ENCODE data around the gene MTMR12. TPM values are rescaled to one million over a fixed set of nuclear protein-coding genes. Genes with fewer than 3 reads are reported as not detected.

MTMR12 gene
- polyA plus RNA-seq, 1 donor (not counting 4 experiments of a cell fraction or from before 2014, with no cell fraction given) = 17.1 TPM

DNA sequence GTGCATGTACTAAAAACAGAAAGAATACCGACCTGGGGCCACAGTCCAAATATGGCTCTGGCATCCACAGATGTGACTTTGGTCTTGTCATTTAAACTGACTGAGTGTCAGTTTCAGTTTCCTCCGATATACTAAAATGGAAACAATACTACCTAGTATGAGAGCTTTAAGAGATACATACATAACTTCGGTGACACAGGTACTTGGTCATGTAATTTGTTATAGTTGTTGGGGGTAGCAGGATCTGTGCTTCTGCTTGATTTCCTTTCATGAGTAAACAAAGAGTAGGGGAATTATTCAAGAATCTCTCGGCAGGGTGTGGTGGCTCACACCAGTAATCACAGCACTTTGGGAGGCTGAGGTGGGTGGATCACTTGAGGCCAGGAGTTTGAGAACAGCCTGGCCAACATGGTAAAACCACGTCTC lies 32.1 kb downstream of the MTMR12 start:
- DNase-seq (ENCODE audit: low read depth, low spot score) = no peak
- Histone ChIP-seq H3K4me1 (ENCODE audit: control insufficient read depth, extremely low read depth, insufficient read depth, low read length) (peaks cover 13% of the 10 kb centered on the region), H3K4me2 (ENCODE audit: control insufficient read depth, extremely low read depth, insufficient read depth, low read depth, low read length) (no peak overlapping the region), H3K27ac (ENCODE audit: control insufficient read depth, insufficient read depth, low read length) (no peak overlapping the region), H4K20me1 (ENCODE audit: control insufficient read depth, extremely low read depth, insufficient read depth, low read length) (no peaks in the 10 kb centered on the region), H3K9me1 (ENCODE audit: control insufficient read depth, extremely low read depth, insufficient read depth, low read length) (no peaks in the 10 kb centered on the region), H3K4me3 (ENCODE audit: control insufficient read depth in 2 of 3, extremely low read depth in 1 of 3, insufficient read depth in 2 of 3, low read depth in 1 of 3, low read length in 3 of 3) (no peak overlapping the region), H3K27me3 (ENCODE audit: control insufficient read depth, extremely low read depth, insufficient read depth, low read length) (no peaks in the 10 kb centered on the region), H2AFZ (ENCODE audit: control insufficient read depth, low read length) (no peak overlapping the region), H3K9ac (ENCODE audit: control insufficient read depth, extremely low read depth, insufficient read depth, low read length) (no peak overlapping the region), H3K36me3 (ENCODE audit: control insufficient read depth in 2 of 2, extremely low read depth in 1 of 2, insufficient read depth in 2 of 2, low read length in 2 of 2) (peaks cover 0 to 1% of the 10 kb centered on the region in 2 experiments), H3K79me2 (ENCODE audit: control insufficient read depth, insufficient read depth, low read length) (peaks cover 7% of the 10 kb centered on the region), H3K9me3 (ENCODE audit: control insufficient read depth, low read depth, low read length) (no peaks in the 10 kb centered on the region)
- TF ChIP-seq EZH2 (IDR thresholded peaks at IDR 0.05; ENCODE audit: low read length) = no peak
- TF ChIP-seq, protein P1, sequence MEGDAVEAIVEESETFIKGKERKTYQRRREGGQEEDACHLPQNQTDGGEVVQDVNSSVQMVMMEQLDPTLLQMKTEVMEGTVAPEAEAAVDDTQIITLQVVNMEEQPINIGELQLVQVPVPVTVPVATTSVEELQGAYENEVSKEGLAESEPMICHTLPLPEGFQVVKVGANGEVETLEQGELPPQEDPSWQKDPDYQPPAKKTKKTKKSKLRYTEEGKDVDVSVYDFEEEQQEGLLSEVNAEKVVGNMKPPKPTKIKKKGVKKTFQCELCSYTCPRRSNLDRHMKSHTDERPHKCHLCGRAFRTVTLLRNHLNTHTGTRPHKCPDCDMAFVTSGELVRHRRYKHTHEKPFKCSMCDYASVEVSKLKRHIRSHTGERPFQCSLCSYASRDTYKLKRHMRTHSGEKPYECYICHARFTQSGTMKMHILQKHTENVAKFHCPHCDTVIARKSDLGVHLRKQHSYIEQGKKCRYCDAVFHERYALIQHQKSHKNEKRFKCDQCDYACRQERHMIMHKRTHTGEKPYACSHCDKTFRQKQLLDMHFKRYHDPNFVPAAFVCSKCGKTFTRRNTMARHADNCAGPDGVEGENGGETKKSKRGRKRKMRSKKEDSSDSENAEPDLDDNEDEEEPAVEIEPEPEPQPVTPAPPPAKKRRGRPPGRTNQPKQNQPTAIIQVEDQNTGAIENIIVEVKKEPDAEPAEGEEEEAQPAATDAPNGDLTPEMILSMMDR (optimal IDR thresholded peaks at IDR 0.05 in 1 of 3, IDR thresholded peaks at IDR 0.05 in 1 of 3, conservative IDR thresholded peaks at IDR 0.05 in 1 of 3; ENCODE audit: extremely low read depth in 1 of 3, insufficient read depth in 2 of 3, low read length in 3 of 3) = no peak
- FAIRE-seq = no peak
- dilution Hi-C loops (cut with MboI; ENCODE audit: extremely low pct_ligation_motif_present, low sequenced_read_pairs) = no loop called here

DNA sequence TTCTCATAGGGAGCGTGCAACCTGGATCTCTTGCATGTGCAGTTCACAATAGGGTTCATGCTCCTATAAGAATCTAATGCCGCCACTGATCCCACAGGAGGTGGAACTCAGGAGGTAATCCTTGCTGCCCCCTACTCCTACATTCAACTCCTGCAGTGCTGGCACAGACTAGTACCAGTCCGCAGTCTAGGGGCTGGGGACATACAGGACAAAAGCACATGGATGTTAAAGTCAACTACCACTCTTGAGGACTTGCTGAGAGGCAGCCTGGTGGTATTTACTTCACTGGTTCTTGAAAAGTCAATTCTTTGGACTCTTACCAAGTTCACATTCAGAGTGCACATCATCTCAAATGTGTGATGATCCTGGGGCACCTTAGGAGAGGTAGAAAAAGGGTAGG lies 33.0 kb downstream of the MTMR12 start:
- Histone ChIP-seq H3K4me3 (ENCODE audit: control insufficient read depth in 2 of 3, extremely low read depth in 1 of 3, insufficient read depth in 2 of 3, low read depth in 1 of 3, low read length in 3 of 3) (no peak overlapping the region), H3K27me3 (ENCODE audit: control insufficient read depth, extremely low read depth, insufficient read depth, low read length) (no peaks in the 10 kb centered on the region), H3K9me3 (ENCODE audit: control insufficient read depth, low read depth, low read length) (no peaks in the 10 kb centered on the region), H3K27ac (ENCODE audit: control insufficient read depth, insufficient read depth, low read length) (no peak overlapping the region), H3K79me2 (ENCODE audit: control insufficient read depth, insufficient read depth, low read length) (peaks cover 4% of the 10 kb centered on the region), H3K9ac (ENCODE audit: control insufficient read depth, extremely low read depth, insufficient read depth, low read length) (no peak overlapping the region), H4K20me1 (ENCODE audit: control insufficient read depth, extremely low read depth, insufficient read depth, low read length) (no peaks in the 10 kb centered on the region), H2AFZ (ENCODE audit: control insufficient read depth, low read length) (no peak overlapping the region), H3K4me1 (ENCODE audit: control insufficient read depth, extremely low read depth, insufficient read depth, low read length) (peaks cover 12% of the 10 kb centered on the region), H3K9me1 (ENCODE audit: control insufficient read depth, extremely low read depth, insufficient read depth, low read length) (no peaks in the 10 kb centered on the region), H3K4me2 (ENCODE audit: control insufficient read depth, extremely low read depth, insufficient read depth, low read depth, low read length) (no peak overlapping the region), H3K36me3 (ENCODE audit: control insufficient read depth in 2 of 2, extremely low read depth in 1 of 2, insufficient read depth in 2 of 2, low read length in 2 of 2) (peaks cover 0 to 1% of the 10 kb centered on the region in 2 experiments)
- DNase-seq (ENCODE audit: low read depth, low spot score) = no peak
- TF ChIP-seq, protein P1 (optimal IDR thresholded peaks at IDR 0.05 in 1 of 3, IDR thresholded peaks at IDR 0.05 in 1 of 3, conservative IDR thresholded peaks at IDR 0.05 in 1 of 3; ENCODE audit: extremely low read depth in 1 of 3, insufficient read depth in 2 of 3, low read length in 3 of 3) = no peak
- no peak for TF ChIP-seq EZH2 (IDR thresholded peaks at IDR 0.05; ENCODE audit: low read length)
- FAIRE-seq = no peak
- dilution Hi-C loops (cut with MboI; ENCODE audit: extremely low pct_ligation_motif_present, low sequenced_read_pairs) = no loop called here
